ENCODE measurements around the gene POLE2.
"Not testable (repeated sequence)": the region's sequence is repeated elsewhere in the genome, so short reads cannot be mapped to it uniquely, and the experiment has no call there.

- TF ChIP-seq, protein P1, sequence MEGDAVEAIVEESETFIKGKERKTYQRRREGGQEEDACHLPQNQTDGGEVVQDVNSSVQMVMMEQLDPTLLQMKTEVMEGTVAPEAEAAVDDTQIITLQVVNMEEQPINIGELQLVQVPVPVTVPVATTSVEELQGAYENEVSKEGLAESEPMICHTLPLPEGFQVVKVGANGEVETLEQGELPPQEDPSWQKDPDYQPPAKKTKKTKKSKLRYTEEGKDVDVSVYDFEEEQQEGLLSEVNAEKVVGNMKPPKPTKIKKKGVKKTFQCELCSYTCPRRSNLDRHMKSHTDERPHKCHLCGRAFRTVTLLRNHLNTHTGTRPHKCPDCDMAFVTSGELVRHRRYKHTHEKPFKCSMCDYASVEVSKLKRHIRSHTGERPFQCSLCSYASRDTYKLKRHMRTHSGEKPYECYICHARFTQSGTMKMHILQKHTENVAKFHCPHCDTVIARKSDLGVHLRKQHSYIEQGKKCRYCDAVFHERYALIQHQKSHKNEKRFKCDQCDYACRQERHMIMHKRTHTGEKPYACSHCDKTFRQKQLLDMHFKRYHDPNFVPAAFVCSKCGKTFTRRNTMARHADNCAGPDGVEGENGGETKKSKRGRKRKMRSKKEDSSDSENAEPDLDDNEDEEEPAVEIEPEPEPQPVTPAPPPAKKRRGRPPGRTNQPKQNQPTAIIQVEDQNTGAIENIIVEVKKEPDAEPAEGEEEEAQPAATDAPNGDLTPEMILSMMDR (IDR thresholded peaks at IDR 0.05) = not testable (repeated sequence)
- not testable (repeated sequence) for TF ChIP-seq EZH2phosphoT487 (IDR thresholded peaks at IDR 0.05)
These were observed 5.7 kb upstream of the POLE2 start for GRCh38 chr14:49693735-49694124.

Measured in neural progenitor cell (in vitro differentiated cells).